ENCODE measurements around the gene PCNX4.

GRCh38 chr14:60095231-60095630, 3.5 kb downstream of the PCNX4 start:
- no peak for TF ChIP-seq CTCF (IDR thresholded peaks at IDR 0.05)
- TF ChIP-seq POLR2A (IDR thresholded peaks at IDR 0.05), result no peak
- no peak for TF ChIP-seq EP300 (IDR thresholded peaks at IDR 0.05)
- TF ChIP-seq POLR2AphosphoS5 (IDR thresholded peaks at IDR 0.05), result no peak
